Hematopoietic multipotent progenitor cell treated with erythropoietin and hydrocortisone succinate and interleukin-3 and kit ligand, for 4 days (in vitro differentiated cells): Measurements from ENCODE around the gene MAPKAP1.

Experiments used
- DNase-seq: peaks from one replicate; pipeline ENCODE4 v3.0.0-alpha.2; 2015

MAPKAP1 gene

GRCh38 chr9:125475385-125475784, 231.6 kb downstream of the MAPKAP1 start:
- no peak for DNase-seq

- DNase-seq: peak; percentile 20
Measured at GRCh38 chr9:125472926-125473701, 233.9 kb downstream of the MAPKAP1 start.

GRCh38 chr9:125472562-125472925, 234.5 kb downstream of the MAPKAP1 start:
- no peak for DNase-seq

- no peak for DNase-seq
Measured at GRCh38 chr9:125470767-125471580, 236.0 kb downstream of the MAPKAP1 start.

GRCh38 chr9:125470189-125470588, 236.8 kb downstream of the MAPKAP1 start:
- no peak for DNase-seq

GRCh38 chr9:125468646-125469045, 238.4 kb downstream of the MAPKAP1 start:
- no peak for DNase-seq

GRCh38 chr9:125467116-125467740, 239.8 kb downstream of the MAPKAP1 start:
- DNase-seq: peak; percentile 31

GRCh38 chr9:125466411-125466810, 240.6 kb downstream of the MAPKAP1 start:
- DNase-seq: no peak

GRCh38 chr9:125464591-125465385, 242.2 kb downstream of the MAPKAP1 start:
- peak; percentile 60 for DNase-seq

- DNase-seq: no peak
Measured at GRCh38 chr9:125463926-125464325, 243.1 kb downstream of the MAPKAP1 start.

GRCh38 chr9:125462861-125463291, 244.1 kb downstream of the MAPKAP1 start:
- no peak for DNase-seq

- no peak for DNase-seq
Measured at GRCh38 chr9:125461636-125462190, 245.3 kb downstream of the MAPKAP1 start.

- DNase-seq: no peak
Measured at GRCh38 chr9:125460883-125461635, 245.9 kb downstream of the MAPKAP1 start.

- no peak for DNase-seq
Measured at GRCh38 chr9:125460346-125460745, 246.7 kb downstream of the MAPKAP1 start.

GRCh38 chr9:125457357-125457756, 249.7 kb downstream of the MAPKAP1 start:
- DNase-seq: no peak

GRCh38 chr9:125455876-125456275, 251.1 kb downstream of the MAPKAP1 start:
- no peak for DNase-seq

GRCh38 chr9:125455132-125455531, 251.9 kb downstream of the MAPKAP1 start:
- DNase-seq: no peak

- DNase-seq: no peak
Measured at GRCh38 chr9:125447202-125447802, 259.7 kb downstream of the MAPKAP1 start.

GRCh38 chr9:125446561-125447094, 260.4 kb downstream of the MAPKAP1 start:
- no peak for DNase-seq

- DNase-seq: no peak
Measured at GRCh38 chr9:125444956-125445506, 262.0 kb downstream of the MAPKAP1 start.

- DNase-seq: no peak
Measured at GRCh38 chr9:125444166-125444565, 262.8 kb downstream of the MAPKAP1 start.
